ENCODE results near the gene NIPAL4. TPM values are rescaled to one million over a fixed set of nuclear protein-coding genes. Genes with fewer than 3 reads are reported as not detected.

NIPAL4 gene
- polyA plus RNA-seq, 1 donor: 1.4 TPM

GRCh38 chr5:157473383-157474320 lies 13.6 kb downstream of the NIPAL4 start:
- Histone ChIP-seq H3K27me3 (ENCODE audit: control insufficient read depth, insufficient read depth, low read length) (no peaks in the 10 kb centered on the region), H3K4me3 (ENCODE audit: low read length) (no peak overlapping the region), H3K4me1 (ENCODE audit: control insufficient read depth, insufficient read depth, low read length) (peaks cover 10% of the 10 kb centered on the region), H3K27ac (ENCODE audit: low read length) (no peak overlapping the region), H3K9me3 (ENCODE audit: control insufficient read depth, low read depth, low read length) (no peaks in the 10 kb centered on the region), H3K36me3 (ENCODE audit: control insufficient read depth, insufficient read depth, low read length) (no peaks in the 10 kb centered on the region)
- no CpG with 5 or more reads among the region's 7 CpGs for WGBS (ENCODE audit: insufficient coverage, low lambda C conversion rate)
- DNase-seq: no peak

GRCh38 chr5:157475432-157475831 lies 15.4 kb downstream of the NIPAL4 start:
- Histone ChIP-seq H3K4me3 (ENCODE audit: low read length) (no peak overlapping the region), H3K27me3 (ENCODE audit: control insufficient read depth, insufficient read depth, low read length) (no peaks in the 10 kb centered on the region), H3K9me3 (ENCODE audit: control insufficient read depth, low read depth, low read length) (no peaks in the 10 kb centered on the region), H3K27ac (ENCODE audit: low read length) (no peak overlapping the region), H3K36me3 (ENCODE audit: control insufficient read depth, insufficient read depth, low read length) (peaks cover 6% of the 10 kb centered on the region), H3K4me1 (ENCODE audit: control insufficient read depth, insufficient read depth, low read length) (peaks cover 10% of the 10 kb centered on the region)
- WGBS (ENCODE audit: insufficient coverage, low lambda C conversion rate): no CpG with 5 or more reads among the region's 3 CpGs
- no peak for DNase-seq

DNA sequence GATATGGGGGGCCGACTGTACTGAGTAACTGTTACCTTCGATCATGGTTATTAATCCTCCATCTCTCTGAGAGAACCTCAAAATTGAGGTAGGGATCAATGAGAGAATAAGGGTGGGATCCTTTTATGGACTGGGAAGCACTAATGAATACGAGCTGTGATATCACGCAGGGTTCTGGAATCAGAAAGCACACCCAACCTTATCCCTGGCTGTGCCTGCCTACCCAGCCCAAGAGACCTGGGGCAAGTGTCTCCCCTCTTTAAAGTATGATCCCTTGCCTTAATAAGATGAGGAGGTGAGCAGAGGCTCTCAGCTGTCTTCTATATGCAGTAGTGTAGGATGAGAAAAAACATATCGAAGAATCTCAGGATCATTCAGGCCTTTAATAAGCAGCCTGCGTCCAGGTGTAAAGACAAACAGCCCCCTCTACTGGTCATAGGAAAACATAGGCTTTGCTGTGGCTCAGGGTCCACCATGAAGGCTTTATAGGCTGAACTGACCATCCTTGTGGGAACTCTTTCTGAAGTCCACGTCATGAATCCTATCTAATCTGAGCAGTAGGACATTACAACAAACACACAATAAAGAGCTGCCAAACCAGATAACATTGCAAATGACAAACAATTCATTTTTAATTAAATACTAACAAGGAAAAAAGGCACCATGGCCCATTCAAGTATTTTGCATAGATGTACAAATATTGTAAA lies 16.8 kb downstream of the NIPAL4 start:
- Histone ChIP-seq H3K4me3 (ENCODE audit: low read length) (no peak overlapping the region), H3K4me1 (ENCODE audit: control insufficient read depth, insufficient read depth, low read length) (peaks cover 10% of the 10 kb centered on the region), H3K27me3 (ENCODE audit: control insufficient read depth, insufficient read depth, low read length) (no peaks in the 10 kb centered on the region), H3K27ac (ENCODE audit: low read length) (no peak overlapping the region), H3K9me3 (ENCODE audit: control insufficient read depth, low read depth, low read length) (no peaks in the 10 kb centered on the region), H3K36me3 (ENCODE audit: control insufficient read depth, insufficient read depth, low read length) (peaks cover 18% of the 10 kb centered on the region)
- WGBS (ENCODE audit: insufficient coverage, low lambda C conversion rate): 100% methylated on average over 2 of the region's 7 CpGs
- peak; percentile 45 to 57 for DNase-seq

DNA sequence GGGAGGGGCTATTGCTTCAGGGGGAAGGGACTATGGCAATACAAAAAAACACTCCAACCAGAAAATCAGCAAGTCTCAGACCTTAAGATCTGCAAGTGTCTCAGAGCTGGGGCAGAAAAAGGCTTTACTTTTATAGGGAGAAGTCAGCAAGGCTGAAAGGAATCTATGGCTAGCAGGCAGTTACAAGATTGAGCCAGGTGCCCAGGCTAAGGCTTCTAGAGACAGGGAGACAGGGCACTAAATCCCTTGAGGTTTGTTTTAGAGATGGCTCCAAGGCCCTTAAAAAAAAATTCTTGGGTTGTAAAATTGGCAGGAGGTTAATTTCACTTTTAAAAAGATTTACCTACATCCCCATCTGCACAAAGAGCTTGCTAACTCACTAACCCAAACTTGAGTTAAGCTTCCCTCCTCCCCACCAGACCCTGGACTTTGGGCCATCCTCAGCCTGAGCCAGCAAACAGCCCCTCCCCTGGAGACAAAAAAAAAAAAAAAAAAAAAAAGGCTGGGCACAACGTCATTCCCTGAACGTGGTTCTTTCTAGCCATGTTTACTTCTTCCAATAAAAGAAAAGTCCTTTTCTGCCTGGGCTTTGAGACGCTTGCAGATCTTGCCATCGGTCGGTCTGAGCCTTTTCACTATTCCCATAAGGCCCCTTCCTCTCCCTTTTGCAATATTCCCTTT lies 17.9 kb downstream of the NIPAL4 start:
- DNase-seq: peak; percentile 45 to 73

GRCh38 chr5:157478726-157479125 lies 18.7 kb downstream of the NIPAL4 start:
- Histone ChIP-seq H3K36me3 (ENCODE audit: control insufficient read depth, insufficient read depth, low read length) (peaks cover 18% of the 10 kb centered on the region), H3K4me1 (ENCODE audit: control insufficient read depth, insufficient read depth, low read length) (peaks cover 10% of the 10 kb centered on the region), H3K4me3 (ENCODE audit: low read length) (no peak overlapping the region), H3K9me3 (ENCODE audit: control insufficient read depth, low read depth, low read length) (no peaks in the 10 kb centered on the region), H3K27ac (ENCODE audit: low read length) (no peak overlapping the region), H3K27me3 (ENCODE audit: control insufficient read depth, insufficient read depth, low read length) (no peaks in the 10 kb centered on the region)
- 89% methylated on average over 1 of the region's 2 CpGs for WGBS (ENCODE audit: insufficient coverage, low lambda C conversion rate)
- no peak for DNase-seq

More for the DNA sequence above, 17.9 kb downstream of the NIPAL4 start:
- Histone ChIP-seq H3K36me3 (ENCODE audit: control insufficient read depth, insufficient read depth, low read length) (peaks cover 18% of the 10 kb centered on the region), H3K4me1 (ENCODE audit: control insufficient read depth, insufficient read depth, low read length) (peaks cover 10% of the 10 kb centered on the region), H3K9me3 (ENCODE audit: control insufficient read depth, low read depth, low read length) (no peaks in the 10 kb centered on the region), H3K27me3 (ENCODE audit: control insufficient read depth, insufficient read depth, low read length) (no peaks in the 10 kb centered on the region), H3K4me3 (ENCODE audit: low read length) (no peak overlapping the region), H3K27ac (ENCODE audit: low read length) (peak overlapping the region; percentile 16)
- 21% methylated on average over 3 of the region's 5 CpGs for whole genome bisulfite sequencing (ENCODE audit: insufficient coverage, low lambda C conversion rate)

- H3K36me3 ChIP-seq (ENCODE audit: control insufficient read depth, insufficient read depth, low read length): peaks cover 19% of the 10 kb centered on the region
- no CpG with 5 or more reads among the region's 4 CpGs for WGBS (ENCODE audit: insufficient coverage, low lambda C conversion rate)
These were observed 19.2 kb downstream of the NIPAL4 start for GRCh38 chr5:157479166-157479565.

GRCh38 chr5:157479612-157480510 lies 19.8 kb downstream of the NIPAL4 start:
- Histone ChIP-seq H3K36me3 (ENCODE audit: control insufficient read depth, insufficient read depth, low read length) (peaks cover 22% of the 10 kb centered on the region), H3K9me3 (ENCODE audit: control insufficient read depth, low read depth, low read length) (no peaks in the 10 kb centered on the region), H3K4me3 (ENCODE audit: low read length) (no peak overlapping the region), H3K4me1 (ENCODE audit: control insufficient read depth, insufficient read depth, low read length) (peaks cover 10% of the 10 kb centered on the region), H3K27ac (ENCODE audit: low read length) (no peak overlapping the region), H3K27me3 (ENCODE audit: control insufficient read depth, insufficient read depth, low read length) (no peaks in the 10 kb centered on the region)
- 100% methylated on average over 1 of the region's 15 CpGs for WGBS (ENCODE audit: insufficient coverage, low lambda C conversion rate)
- no peak for DNase-seq

More at GRCh38 chr5:157479166-157479565, 19.2 kb downstream of the NIPAL4 start:
- no peaks in the 10 kb centered on the region for H3K9me3 ChIP-seq (ENCODE audit: control insufficient read depth, low read depth, low read length)
- H3K4me1 ChIP-seq (ENCODE audit: control insufficient read depth, insufficient read depth, low read length): peaks cover 10% of the 10 kb centered on the region
- no peaks in the 10 kb centered on the region for H3K27me3 ChIP-seq (ENCODE audit: control insufficient read depth, insufficient read depth, low read length)
- no peak for DNase-seq
- no peak overlapping the region for H3K4me3 ChIP-seq (ENCODE audit: low read length)
- no peak overlapping the region for H3K27ac ChIP-seq (ENCODE audit: low read length)

DNA sequence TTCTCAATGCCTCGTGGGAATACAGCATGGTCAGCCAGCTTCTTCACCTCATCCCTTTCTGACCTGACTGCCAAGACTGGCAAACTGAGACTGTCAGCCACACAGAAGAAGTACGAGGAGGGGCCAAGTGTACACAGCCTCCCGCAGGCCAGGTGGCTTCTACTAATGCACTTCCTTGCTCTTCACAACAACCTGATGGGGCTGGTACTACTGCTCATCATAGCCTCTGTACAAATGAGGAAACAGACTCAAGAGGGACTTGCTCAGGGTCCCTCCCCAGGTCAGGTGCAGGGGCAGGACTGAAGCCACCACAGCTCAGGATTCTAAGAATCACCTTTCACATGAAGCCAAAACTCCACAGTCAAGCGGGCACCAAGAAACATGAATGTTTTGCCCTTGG lies 21.3 kb downstream of the NIPAL4 start:
- Histone ChIP-seq H3K9me3 (ENCODE audit: control insufficient read depth, low read depth, low read length) (no peaks in the 10 kb centered on the region), H3K27ac (ENCODE audit: low read length) (no peak overlapping the region), H3K36me3 (ENCODE audit: control insufficient read depth, insufficient read depth, low read length) (peaks cover 22% of the 10 kb centered on the region), H3K4me3 (ENCODE audit: low read length) (no peak overlapping the region), H3K27me3 (ENCODE audit: control insufficient read depth, insufficient read depth, low read length) (no peaks in the 10 kb centered on the region), H3K4me1 (ENCODE audit: control insufficient read depth, insufficient read depth, low read length) (peaks cover 12% of the 10 kb centered on the region)
- WGBS (ENCODE audit: insufficient coverage, low lambda C conversion rate): no CpG with 5 or more reads among the region's 4 CpGs
- DNase-seq: no peak

- WGBS (ENCODE audit: insufficient coverage, low lambda C conversion rate): no CpG with 5 or more reads among the region's 7 CpGs
- Histone ChIP-seq H3K4me1 (ENCODE audit: control insufficient read depth, insufficient read depth, low read length) (peaks cover 16% of the 10 kb centered on the region), H3K4me3 (ENCODE audit: low read length) (no peak overlapping the region), H3K27me3 (ENCODE audit: control insufficient read depth, insufficient read depth, low read length) (no peaks in the 10 kb centered on the region), H3K36me3 (ENCODE audit: control insufficient read depth, insufficient read depth, low read length) (peaks cover 22% of the 10 kb centered on the region), H3K27ac (ENCODE audit: low read length) (no peak overlapping the region), H3K9me3 (ENCODE audit: control insufficient read depth, low read depth, low read length) (no peaks in the 10 kb centered on the region)
- no peak for DNase-seq
These were observed 21.7 kb downstream of the NIPAL4 start for GRCh38 chr5:157481666-157482065.
